GM10266 (cell line): ENCODE measurements around the gene NOX5.

Experiments used
- DNase-seq: peaks from one replicate; pipeline ENCODE4 v3.0.0; 2012; ENCODE audit errors: extremely low spot score
- TF ChIP-seq, protein P1 (sequence below): IDR thresholded peaks from 2 replicates; pipeline ENCODE4 v1.5.1; 2012; ENCODE audit warnings: mild to moderate bottlenecking, low read depth; ENCODE audit not compliant: control insufficient read depth, insufficient read depth; ENCODE audit errors: missing control alignments

NOX5 gene

GRCh38 chr15:68985361-68985891 lies 29.1 kb upstream of the NOX5 start:
- TF ChIP-seq, protein P1, sequence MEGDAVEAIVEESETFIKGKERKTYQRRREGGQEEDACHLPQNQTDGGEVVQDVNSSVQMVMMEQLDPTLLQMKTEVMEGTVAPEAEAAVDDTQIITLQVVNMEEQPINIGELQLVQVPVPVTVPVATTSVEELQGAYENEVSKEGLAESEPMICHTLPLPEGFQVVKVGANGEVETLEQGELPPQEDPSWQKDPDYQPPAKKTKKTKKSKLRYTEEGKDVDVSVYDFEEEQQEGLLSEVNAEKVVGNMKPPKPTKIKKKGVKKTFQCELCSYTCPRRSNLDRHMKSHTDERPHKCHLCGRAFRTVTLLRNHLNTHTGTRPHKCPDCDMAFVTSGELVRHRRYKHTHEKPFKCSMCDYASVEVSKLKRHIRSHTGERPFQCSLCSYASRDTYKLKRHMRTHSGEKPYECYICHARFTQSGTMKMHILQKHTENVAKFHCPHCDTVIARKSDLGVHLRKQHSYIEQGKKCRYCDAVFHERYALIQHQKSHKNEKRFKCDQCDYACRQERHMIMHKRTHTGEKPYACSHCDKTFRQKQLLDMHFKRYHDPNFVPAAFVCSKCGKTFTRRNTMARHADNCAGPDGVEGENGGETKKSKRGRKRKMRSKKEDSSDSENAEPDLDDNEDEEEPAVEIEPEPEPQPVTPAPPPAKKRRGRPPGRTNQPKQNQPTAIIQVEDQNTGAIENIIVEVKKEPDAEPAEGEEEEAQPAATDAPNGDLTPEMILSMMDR, result no peak
- no peak for DNase-seq

DNA sequence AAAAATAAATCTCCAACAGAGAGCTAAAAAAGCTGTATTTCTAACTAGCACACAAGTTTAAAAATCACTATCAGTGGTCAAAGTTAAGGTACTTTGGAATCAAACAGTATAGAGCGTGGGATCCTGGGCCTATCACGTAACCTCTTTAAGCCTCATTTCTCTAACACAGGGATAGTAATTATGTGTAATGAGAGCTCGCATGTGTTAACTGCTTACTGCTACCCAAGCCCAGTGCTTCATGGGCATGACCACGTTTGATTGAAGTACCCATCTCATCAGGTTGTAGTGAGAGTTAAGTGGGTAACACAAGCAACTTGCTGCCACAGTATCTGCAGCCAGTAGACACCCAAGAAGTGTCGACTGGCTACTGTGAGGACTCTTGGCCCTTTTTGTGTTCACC lies 28.2 kb upstream of the NOX5 start:
- no peak for DNase-seq
- TF ChIP-seq, protein P1, result no peak

- TF ChIP-seq, protein P1, result no peak
- DNase-seq, result no peak
Measured at GRCh38 chr15:68987120-68987519, 27.4 kb upstream of the NOX5 start.

GRCh38 chr15:68987676-68988075 lies 26.8 kb upstream of the NOX5 start:
- DNase-seq, result no peak
- TF ChIP-seq, protein P1, result no peak

DNA sequence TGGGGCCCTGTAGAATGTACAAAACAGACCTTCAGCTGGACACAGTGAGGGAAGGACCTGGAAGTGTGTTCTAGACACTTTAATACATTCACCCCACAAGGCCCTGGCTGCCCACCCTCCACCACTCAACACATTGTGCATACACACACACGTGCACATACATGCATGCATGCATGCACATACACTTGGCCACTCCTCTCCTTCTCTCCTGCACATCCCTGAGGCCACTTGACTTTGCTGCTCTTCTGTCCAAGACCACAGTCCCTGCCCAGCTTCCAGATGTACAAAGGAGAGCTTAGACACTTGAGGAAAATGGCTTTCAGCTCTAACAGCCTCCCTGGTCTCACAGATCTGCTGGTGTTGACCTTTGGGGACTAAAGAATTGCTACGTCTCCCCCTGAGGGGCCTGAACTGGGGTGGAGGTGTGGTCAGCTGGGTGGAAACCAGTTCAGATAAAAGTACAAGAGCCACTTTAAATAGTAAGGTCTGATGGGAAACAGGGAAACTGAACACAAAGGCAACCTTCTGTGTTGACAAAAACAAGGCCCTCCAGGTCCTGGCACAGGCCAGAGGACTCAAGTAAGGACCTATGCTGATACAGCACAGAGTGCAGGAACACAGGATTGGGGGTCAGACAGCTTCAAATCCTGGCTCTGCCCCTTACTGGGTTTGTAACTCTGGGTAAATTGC lies 24.8 kb upstream of the NOX5 start:
- DNase-seq, result no peak
- TF ChIP-seq, protein P1, result no peak

DNA sequence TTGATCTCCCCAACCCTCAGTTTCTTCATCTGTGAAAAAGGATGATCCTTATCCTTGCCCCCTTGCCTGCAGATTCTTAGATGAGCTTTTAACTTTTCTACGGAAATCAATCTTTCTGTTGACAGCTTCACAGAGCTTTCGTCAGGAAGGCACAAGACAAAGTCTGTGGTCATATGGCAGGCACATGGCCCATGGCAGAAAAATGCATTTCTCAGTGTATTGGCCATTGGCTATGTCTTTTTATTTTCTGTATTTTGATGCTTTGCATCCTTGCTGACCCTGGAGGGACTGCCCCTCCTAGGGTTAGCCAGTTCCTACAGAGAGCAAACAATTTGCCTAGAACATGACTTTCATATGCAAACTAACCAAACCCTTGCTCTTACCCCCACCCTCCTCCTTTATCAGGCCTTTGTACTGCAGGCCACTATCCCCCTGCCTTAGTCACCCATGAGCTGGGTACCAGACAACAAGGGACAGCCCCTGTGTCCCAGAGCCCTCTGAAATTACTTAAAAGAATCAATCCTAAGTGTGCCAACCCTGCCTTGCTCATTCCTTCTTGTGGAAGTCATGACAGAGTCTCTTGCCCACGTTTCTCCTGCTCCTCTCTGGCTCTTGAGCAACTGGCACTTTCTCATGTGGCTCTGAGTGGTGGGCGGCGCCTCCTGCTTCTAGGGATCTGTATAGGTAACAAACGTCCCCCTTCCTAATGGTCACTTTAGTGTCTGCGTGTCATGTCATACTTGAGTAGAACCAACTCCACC lies 24.1 kb upstream of the NOX5 start:
- DNase-seq, result no peak

GRCh38 chr15:68990992-68991500 lies 23.4 kb upstream of the NOX5 start:
- DNase-seq, result no peak
- TF ChIP-seq, protein P1, result no peak

More for the DNA sequence above, 24.1 kb upstream of the NOX5 start:
- TF ChIP-seq, protein P1, result no peak
